GM12878 (cell line): Measurements from ENCODE around the gene CNTRL. TPM values are rescaled to one million over a fixed set of nuclear protein-coding genes. Genes with fewer than 3 reads are reported as not detected.

ENCODE experiments used
- ATAC-seq: fragments of 200-7000 bp; cut with Tn5 transposase; 3 replicates; pipeline ENCODE4 v1.9.1; 2020; ENCODE audit warnings: mild to moderate bottlenecking, moderate library complexity
- BruUV-seq: library from RNA; stranded (reverse); fragments of 400-500 nt; replicated peaks from 2 replicates; lab custom pipeline; 2021; lab: Mats Ljungman, UMichigan
- CTCF ChIA-PET: fragments of 300-600 bp; sonication (Branson Sonifier 250); formaldehyde crosslinking; extraction: SDS; loops from one replicate; lab custom pipeline; 2021; ENCODE audit warnings: inconsistent platforms; lab: Yijun Ruan, JAX
- POLR2A ChIA-PET: fragments of 350-600 bp; formaldehyde crosslinking; extraction: SDS; loops from one replicate; lab custom pipeline; 2021; ENCODE audit warnings: inconsistent platforms; lab: Charles Lee
- RAD21 ChIA-PET: fragments of 300-600 bp; sonication (Branson Sonifier 250); formaldehyde crosslinking; loops from one replicate; lab custom pipeline; 2023; ENCODE audit warnings: antibody characterized with exemption; ENCODE audit not compliant: unreplicated experiment; lab: Charles Lee
- SMC1A ChIA-PET: fragments of 300-600 bp; sonication (Branson Sonifier 250); formaldehyde crosslinking; loops from one replicate; lab custom pipeline; 2023; ENCODE audit not compliant: unreplicated experiment, uncharacterized antibody; lab: Charles Lee
- DNase-seq: peaks from one replicate; pipeline ENCODE4 v3.0.0-alpha.2; 2011; ENCODE audit warnings: low read depth, low spot score
- FAIRE-seq: peaks from 3 replicates; lab custom pipeline; 2011; peaks lifted over from hg19 to GRCh38; lab: Jason Lieb, UNC
- H2AFZ ChIP-seq: 2 replicates; pipeline ENCODE4 v1.6.0; 2011; ENCODE audit warnings: low read depth, low read length, control low read depth; ENCODE audit not compliant: control insufficient read depth
- H3K27ac ChIP-seq: 2 replicates; pipeline ENCODE4 v1.5.1; 2011; ENCODE audit warnings: control low read depth; ENCODE audit not compliant: control insufficient read depth, insufficient read depth
- H3K27me3 ChIP-seq, 2 experiments: replicated peaks in 1 of 2; 2 replicates each; pipeline versions ENCODE4 v1.6.0 to v1.6.1; 2011; ENCODE audit warnings: low read length in 1 of 2; ENCODE audit not compliant: control insufficient read depth in 2 of 2, insufficient read depth in 2 of 2
- H3K36me3 ChIP-seq, 2 experiments: 2 replicates each; pipeline ENCODE4 v1.5.1; 2011; ENCODE audit warnings: low read length in 1 of 2; ENCODE audit not compliant: control insufficient read depth in 2 of 2, insufficient read depth in 2 of 2
- H3K4me1 ChIP-seq: 2 replicates; pipeline ENCODE4 v1.6.1; 2011; ENCODE audit warnings: mild to moderate bottlenecking, low read length, moderate library complexity, mixed read lengths; ENCODE audit not compliant: control insufficient read depth, insufficient read depth
- H3K4me2 ChIP-seq: 2 replicates; pipeline ENCODE4 v1.6.0; 2011; ENCODE audit warnings: control low read depth; ENCODE audit not compliant: control insufficient read depth, insufficient read depth
- H3K4me3 ChIP-seq: fragments of 200-600 bp; sonication (generic); 2 replicates; pipeline ENCODE4 v1.5.1; 2016
- H3K79me2 ChIP-seq: 2 replicates; pipeline ENCODE4 v1.6.0; 2011; ENCODE audit warnings: low read length; ENCODE audit not compliant: control insufficient read depth, insufficient read depth
- H3K9ac ChIP-seq: 2 replicates; pipeline ENCODE4 v1.8.0; 2011; ENCODE audit warnings: low read length, control low read depth, mixed read lengths; ENCODE audit not compliant: control insufficient read depth, insufficient read depth
- H3K9me3 ChIP-seq: replicated peaks from 3 replicates; pipeline ENCODE4 v1.5.1; 2011; ENCODE audit warnings: mild to moderate bottlenecking, low read length; ENCODE audit not compliant: control insufficient read depth, insufficient read depth
- H4K20me1 ChIP-seq: 2 replicates; pipeline ENCODE4 v1.6.0; 2011; ENCODE audit not compliant: control insufficient read depth, insufficient read depth
- ESRRA ChIP-seq: IDR thresholded peaks from 2 replicates; pipeline ENCODE4 v1.6.1; 2012; ENCODE audit warnings: mild to moderate bottlenecking, low read length, improper control_type of control experiment
- FOXK2 ChIP-seq: fragments of 450-650 bp; IDR thresholded peaks from 2 replicates; pipeline ENCODE4 v1.6.1; 2017; ENCODE audit warnings: mild to moderate bottlenecking, moderate library complexity
- GABPA ChIP-seq: IDR thresholded peaks from 2 replicates; pipeline ENCODE4 v1.6.1; 2014; ENCODE audit warnings: antibody characterized with exemption, low read depth, mild to moderate bottlenecking, inconsistent platforms
- KAT2A ChIP-seq: conservative IDR thresholded peaks from 2 replicates; pipeline ENCODE4 v1.6.1; 2011; ENCODE audit warnings: low read depth, low read length; ENCODE audit not compliant: control insufficient read depth
- KLF5 ChIP-seq: fragments of 450-650 bp; IDR thresholded peaks from 2 replicates; pipeline ENCODE4 v1.6.1; 2014; ENCODE audit warnings: mild to moderate bottlenecking; ENCODE audit not compliant: partially characterized antibody
- LARP7 ChIP-seq: fragments of 450-650 bp; IDR thresholded peaks from 2 replicates; pipeline ENCODE4 v1.6.1; 2017; ENCODE audit warnings: mild to moderate bottlenecking
- MAX ChIP-seq: IDR thresholded peaks from 2 replicates; pipeline ENCODE4 v1.6.1; 2012; ENCODE audit warnings: low read depth, low read length, improper control_type of control experiment
- MTA3 ChIP-seq: IDR thresholded peaks from 2 replicates; pipeline ENCODE4 v1.6.1; 2012; ENCODE audit warnings: low read length, inconsistent platforms, borderline replicate concordance
- POLR2A ChIP-seq: IDR thresholded peaks from 2 replicates; pipeline ENCODE4 v1.6.1; 2011; ENCODE audit warnings: low read depth, mild to moderate bottlenecking, low read length
- RAD21 ChIP-seq: IDR thresholded peaks from 2 replicates; pipeline ENCODE4 v1.6.1; 2011; ENCODE audit warnings: mild to moderate bottlenecking, low read depth, low read length, moderate library complexity; ENCODE audit not compliant: insufficient read depth
- SMARCA5 ChIP-seq: fragments of 450-650 bp; IDR thresholded peaks from 2 replicates; pipeline ENCODE4 v1.6.1; 2017; ENCODE audit warnings: mild to moderate bottlenecking
- SUPT20H ChIP-seq: IDR thresholded peaks from 2 replicates; pipeline ENCODE4 v1.6.1; 2011; ENCODE audit warnings: low read depth, mild to moderate bottlenecking, low read length, moderate library complexity, borderline replicate concordance; ENCODE audit not compliant: control insufficient read depth
- YBX1 ChIP-seq: fragments of 450-650 bp; IDR thresholded peaks from 2 replicates; pipeline ENCODE4 v1.6.1; 2016; ENCODE audit warnings: antibody characterized with exemption
- WGBS: methylation state at CpG from one replicate; pipeline ENCODE4 v1.1.6; 2016; ENCODE audit warnings: low lambda C conversion rate; ENCODE audit not compliant: insufficient replicate concordance, insufficient coverage; ENCODE audit errors: missing lambda C conversion rate; 5-methylcytosine and 5-hydroxymethylcytosine counted together
- in situ Hi-C: fragments of 300-500 bp; cut with MboI; formaldehyde crosslinking; loops from 9 replicates; pipeline ENCODE4 v1.14.3; 2018; ENCODE audit warnings: mixed read lengths
- intact Hi-C: fragments of 100-400 bp; cut with micrococcal nuclease; formaldehyde crosslinking; loops from one replicate; pipeline ENCODE4 v1.14.2; 2022; ENCODE audit not compliant: unreplicated experiment
- polyA plus RNA-seq, 11 experiments: library from polyadenylated mRNA; depleted of rRNA in 4 of 11; unstranded in 6 of 11; stranded (reverse) in 5 of 11; fragments of >200 nt; fragmentation: Nextera tagmentation in 4 of 11; fragmentation: Illumina TruSeq in 1 of 11; extraction: Ambion mirVana in 4 of 11; extraction: Trizol in 1 of 11; gene quantifications; 1 replicate in 1 of 11; 2 replicates in 10 of 11; pipeline versions ENCODE4 v1.2.1 to v1.2.3, GENCODE V29; 2011 to 2016; ENCODE audit warnings: inconsistent platforms in 2 of 11, missing spikeins in 2 of 11, low read depth in 1 of 11
- total RNA-seq, 4 experiments: library from RNA; depleted of rRNA in 3 of 4; stranded (reverse); fragments of >200 nt in 3 of 4; fragmentation: Illumina TruSeq in 1 of 4; extraction: Trizol in 1 of 4; gene quantifications; 2 replicates each; pipeline versions ENCODE4 v1.2.1 to v1.2.3, GENCODE V29; 2013 to 2021
- TF ChIP-seq, protein P1 (sequence below): fragments of 450-650 bp; IDR thresholded peaks from 2 replicates; pipeline ENCODE4 v1.6.1; 2014; ENCODE audit warnings: mild to moderate bottlenecking
- TF ChIP-seq, protein P2 (sequence below): fragments of 150-350 bp; IDR thresholded peaks from 2 replicates; pipeline ENCODE4 v1.6.1; 2014; ENCODE audit warnings: mild to moderate bottlenecking, low read depth, low read length
- TF ChIP-seq, protein P3 (sequence below): fragments of 450-650 bp; IDR thresholded peaks from 2 replicates; pipeline ENCODE4 v1.6.1; 2017; ENCODE audit warnings: mild to moderate bottlenecking, moderate library complexity
- TF ChIP-seq, protein P4 (sequence below): IDR thresholded peaks from 2 replicates; pipeline ENCODE4 v1.6.1; 2011; ENCODE audit warnings: low read depth, mild to moderate bottlenecking, low read length, moderate library complexity, borderline replicate concordance; ENCODE audit errors: extremely low read depth

Gene CNTRL
- total and polyA plus RNA-seq, 10 of the 15 experiments (the other 5 are each of a cell fraction or from before 2014, with no cell fraction given): 20.0 to 65.4 (median 38.8) TPM

DNA sequence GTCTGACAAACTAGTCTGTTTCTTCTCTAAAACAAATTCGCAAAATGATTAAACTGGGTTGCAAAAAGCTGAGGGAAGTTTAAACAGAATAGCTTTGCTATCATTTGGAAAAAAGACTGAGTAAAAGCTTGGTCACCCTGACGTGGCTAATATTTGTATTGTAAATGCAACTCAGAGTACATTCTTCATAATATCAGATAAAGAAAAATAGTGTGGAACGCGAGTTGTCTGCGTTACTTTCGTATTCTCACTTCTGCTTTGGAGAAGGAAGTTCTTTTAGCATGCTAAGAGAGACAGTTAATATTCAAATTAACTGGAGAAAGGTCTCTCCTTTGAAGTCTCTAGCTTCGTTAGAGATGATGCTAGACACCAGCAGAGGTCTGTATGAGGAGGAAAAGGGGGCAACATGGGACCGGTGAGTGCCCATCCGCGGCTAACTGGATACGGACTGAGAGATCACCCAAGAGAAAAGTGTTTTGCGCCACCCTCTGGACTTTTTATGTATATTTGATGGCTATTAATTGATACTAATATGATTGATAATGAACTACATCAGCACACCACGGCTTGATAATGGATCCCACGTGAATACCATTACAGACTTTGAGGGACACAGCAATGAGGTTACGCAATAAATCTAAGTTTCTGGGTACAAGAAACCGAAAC, 2.9 kb upstream of the CNTRL start:
- H3K4me3 ChIP-seq: peak overlapping the region; percentile 61
- ChIA-PET RAD21 (interaction anchor here (0.6 to 2.7 kb wide), 9 partner anchors 9 to 199 kb away, joined by 3 to 11 read pairs (median 3); partner anchors contain the start of gene TRAF1), CTCF (interaction anchor here (0.7 to 6.4 kb wide), 19 partner anchors 8 to 357 kb away, joined by 3 to 78 read pairs (median 3); partner anchors contain the start of gene MEGF9), POLR2A (interaction anchor here (0.7 to 3.8 kb wide), 5 partner anchors 48 to 150 kb away, joined by 3 to 22 read pairs (median 4); no protein-coding TSS in a partner anchor), SMC1A (interaction anchor here (0.7 to 8.9 kb wide), 12 partner anchors 10 to 317 kb away, joined by 3 to 66 read pairs (median 4); partner anchors contain the start of gene FBXW2)
- H4K20me1 ChIP-seq: no peaks in the 10 kb centered on the region
- peak overlapping the region; percentile 69 for H3K9ac ChIP-seq
- ATAC-seq (peak; percentile 58), FAIRE-seq (peak; percentile 73), DNase-seq (peak; percentile 65)
- peak overlapping the region; percentile 91 for H3K27ac ChIP-seq
- peak overlapping the region; percentile 16 for H2AFZ ChIP-seq
- H3K27me3 ChIP-seq: no peaks in the 10 kb centered on the region
- in situ Hi-C loops (no loop called here), intact Hi-C loops (loop anchor here (5.0 kb wide), 2 partner anchors 50 to 140 kb away; no protein-coding TSS in a partner anchor)
- WGBS: under 1% methylated on average over 16 of the region's 16 CpGs
- H3K4me1 ChIP-seq: peaks cover 29% of the 10 kb centered on the region
- no peaks in the 10 kb centered on the region; the same call in 1 of the 3 replicates for H3K9me3 ChIP-seq
- H3K4me2 ChIP-seq: peak overlapping the region; percentile 64
- H3K36me3 ChIP-seq: no peaks in the 10 kb centered on the region
- BruUV-seq: no TSS peak
- peaks cover 33% of the 10 kb centered on the region for H3K79me2 ChIP-seq
- TF ChIP-seq KLF5 (no peak), FOXK2 (no peak), LARP7 (no peak), GABPA (0 out of 2 replicates have a peak, but pooled peaks have one; percentile 12), YBX1 (no peak), MAX (no peak), KAT2A (no peak), ESRRA (no peak), POLR2A (peak; percentile 59), SMARCA5 (peak; percentile 60), SUPT20H (no peak), RAD21 (no peak), MTA3 (no peak)
- TF ChIP-seq, protein P1, sequence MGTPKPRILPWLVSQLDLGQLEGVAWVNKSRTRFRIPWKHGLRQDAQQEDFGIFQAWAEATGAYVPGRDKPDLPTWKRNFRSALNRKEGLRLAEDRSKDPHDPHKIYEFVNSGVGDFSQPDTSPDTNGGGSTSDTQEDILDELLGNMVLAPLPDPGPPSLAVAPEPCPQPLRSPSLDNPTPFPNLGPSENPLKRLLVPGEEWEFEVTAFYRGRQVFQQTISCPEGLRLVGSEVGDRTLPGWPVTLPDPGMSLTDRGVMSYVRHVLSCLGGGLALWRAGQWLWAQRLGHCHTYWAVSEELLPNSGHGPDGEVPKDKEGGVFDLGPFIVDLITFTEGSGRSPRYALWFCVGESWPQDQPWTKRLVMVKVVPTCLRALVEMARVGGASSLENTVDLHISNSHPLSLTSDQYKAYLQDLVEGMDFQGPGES: no peak
- TF ChIP-seq, protein P2, sequence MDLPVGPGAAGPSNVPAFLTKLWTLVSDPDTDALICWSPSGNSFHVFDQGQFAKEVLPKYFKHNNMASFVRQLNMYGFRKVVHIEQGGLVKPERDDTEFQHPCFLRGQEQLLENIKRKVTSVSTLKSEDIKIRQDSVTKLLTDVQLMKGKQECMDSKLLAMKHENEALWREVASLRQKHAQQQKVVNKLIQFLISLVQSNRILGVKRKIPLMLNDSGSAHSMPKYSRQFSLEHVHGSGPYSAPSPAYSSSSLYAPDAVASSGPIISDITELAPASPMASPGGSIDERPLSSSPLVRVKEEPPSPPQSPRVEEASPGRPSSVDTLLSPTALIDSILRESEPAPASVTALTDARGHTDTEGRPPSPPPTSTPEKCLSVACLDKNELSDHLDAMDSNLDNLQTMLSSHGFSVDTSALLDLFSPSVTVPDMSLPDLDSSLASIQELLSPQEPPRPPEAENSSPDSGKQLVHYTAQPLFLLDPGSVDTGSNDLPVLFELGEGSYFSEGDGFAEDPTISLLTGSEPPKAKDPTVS: no peak
- TF ChIP-seq, protein P3, sequence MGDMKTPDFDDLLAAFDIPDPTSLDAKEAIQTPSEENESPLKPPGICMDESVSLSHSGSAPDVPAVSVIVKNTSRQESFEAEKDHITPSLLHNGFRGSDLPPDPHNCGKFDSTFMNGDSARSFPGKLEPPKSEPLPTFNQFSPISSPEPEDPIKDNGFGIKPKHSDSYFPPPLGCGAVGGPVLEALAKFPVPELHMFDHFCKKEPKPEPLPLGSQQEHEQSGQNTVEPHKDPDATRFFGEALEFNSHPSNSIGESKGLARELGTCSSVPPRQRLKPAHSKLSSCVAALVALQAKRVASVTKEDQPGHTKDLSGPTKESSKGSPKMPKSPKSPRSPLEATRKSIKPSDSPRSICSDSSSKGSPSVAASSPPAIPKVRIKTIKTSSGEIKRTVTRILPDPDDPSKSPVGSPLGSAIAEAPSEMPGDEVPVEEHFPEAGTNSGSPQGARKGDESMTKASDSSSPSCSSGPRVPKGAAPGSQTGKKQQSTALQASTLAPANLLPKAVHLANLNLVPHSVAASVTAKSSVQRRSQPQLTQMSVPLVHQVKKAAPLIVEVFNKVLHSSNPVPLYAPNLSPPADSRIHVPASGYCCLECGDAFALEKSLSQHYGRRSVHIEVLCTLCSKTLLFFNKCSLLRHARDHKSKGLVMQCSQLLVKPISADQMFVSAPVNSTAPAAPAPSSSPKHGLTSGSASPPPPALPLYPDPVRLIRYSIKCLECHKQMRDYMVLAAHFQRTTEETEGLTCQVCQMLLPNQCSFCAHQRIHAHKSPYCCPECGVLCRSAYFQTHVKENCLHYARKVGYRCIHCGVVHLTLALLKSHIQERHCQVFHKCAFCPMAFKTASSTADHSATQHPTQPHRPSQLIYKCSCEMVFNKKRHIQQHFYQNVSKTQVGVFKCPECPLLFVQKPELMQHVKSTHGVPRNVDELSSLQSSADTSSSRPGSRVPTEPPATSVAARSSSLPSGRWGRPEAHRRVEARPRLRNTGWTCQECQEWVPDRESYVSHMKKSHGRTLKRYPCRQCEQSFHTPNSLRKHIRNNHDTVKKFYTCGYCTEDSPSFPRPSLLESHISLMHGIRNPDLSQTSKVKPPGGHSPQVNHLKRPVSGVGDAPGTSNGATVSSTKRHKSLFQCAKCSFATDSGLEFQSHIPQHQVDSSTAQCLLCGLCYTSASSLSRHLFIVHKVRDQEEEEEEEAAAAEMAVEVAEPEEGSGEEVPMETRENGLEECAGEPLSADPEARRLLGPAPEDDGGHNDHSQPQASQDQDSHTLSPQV: no peak
- TF ChIP-seq, protein P4, sequence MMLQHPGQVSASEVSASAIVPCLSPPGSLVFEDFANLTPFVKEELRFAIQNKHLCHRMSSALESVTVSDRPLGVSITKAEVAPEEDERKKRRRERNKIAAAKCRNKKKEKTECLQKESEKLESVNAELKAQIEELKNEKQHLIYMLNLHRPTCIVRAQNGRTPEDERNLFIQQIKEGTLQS: no peak
